HuH-7 (cell line): ENCODE data around the gene SH3PXD2B.

Experiments used
- DNase-seq: peaks from one replicate; pipeline ENCODE4 v3.0.0; 2011; ENCODE audit warnings: low spot score

SH3PXD2B gene

DNA sequence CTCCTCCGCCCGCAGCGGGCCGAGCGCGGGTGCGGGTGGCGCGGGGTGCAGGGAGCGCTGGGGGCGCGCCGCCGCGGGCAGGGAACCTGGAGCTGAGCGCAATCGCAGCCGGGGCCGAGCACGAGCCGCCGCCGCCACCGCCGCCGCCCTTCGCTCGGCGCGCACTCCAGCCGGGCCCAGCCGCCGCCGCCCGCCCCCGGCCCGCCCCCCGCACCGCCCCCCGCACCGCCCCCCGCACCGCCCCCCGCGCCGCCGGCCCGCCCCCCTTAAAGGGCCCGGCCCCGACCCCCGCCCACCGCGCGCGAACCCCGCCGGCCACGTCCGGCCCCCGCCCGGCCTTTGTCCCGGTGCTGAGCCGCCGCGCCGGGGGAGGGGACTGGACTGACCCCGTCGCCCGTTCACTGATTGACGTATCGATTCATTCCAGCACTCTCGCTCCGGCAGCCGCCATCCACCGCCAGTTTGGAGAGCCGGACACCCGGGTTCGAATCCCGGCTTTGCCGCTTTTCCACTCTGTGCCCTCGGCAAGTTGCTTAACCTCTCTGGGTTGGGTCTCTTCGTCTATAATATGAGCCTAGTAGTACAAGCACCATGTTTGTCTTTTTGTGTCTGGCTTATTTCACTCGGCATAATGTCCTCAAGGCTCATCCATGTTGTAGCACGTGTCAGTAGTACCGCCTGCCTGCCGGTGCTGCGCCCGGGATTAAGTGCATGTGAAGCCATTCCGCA lies at the start of gene SH3PXD2B:
Gene SH3PXD2B, minus strand, starts transcription at position 168 of the 729 bp plus-strand sequence. CDS start 173 bp downstream, outside the sequence.
- DNase-seq: peak; percentile 78

DNA sequence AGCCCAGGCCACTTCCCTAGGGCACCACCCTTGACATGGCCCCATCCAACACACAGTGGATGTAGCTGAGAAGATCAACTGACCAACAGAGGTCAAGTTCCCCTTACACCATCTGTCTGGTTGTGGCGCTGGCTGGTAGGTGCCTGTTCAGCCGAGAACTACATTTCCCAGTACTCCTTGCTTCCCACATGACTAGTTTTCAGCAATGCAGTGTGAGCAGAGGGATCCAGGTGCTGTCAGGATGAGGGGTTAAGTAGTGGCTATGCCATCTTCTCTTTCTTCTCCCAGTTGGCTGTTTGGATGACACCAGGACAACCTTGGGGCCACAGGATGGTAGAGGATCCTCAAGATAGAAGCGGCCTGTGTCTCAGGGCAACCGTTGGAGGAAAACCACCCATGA lies 48.6 kb upstream of the SH3PXD2B start:
- DNase-seq: peak; percentile 40

DNA sequence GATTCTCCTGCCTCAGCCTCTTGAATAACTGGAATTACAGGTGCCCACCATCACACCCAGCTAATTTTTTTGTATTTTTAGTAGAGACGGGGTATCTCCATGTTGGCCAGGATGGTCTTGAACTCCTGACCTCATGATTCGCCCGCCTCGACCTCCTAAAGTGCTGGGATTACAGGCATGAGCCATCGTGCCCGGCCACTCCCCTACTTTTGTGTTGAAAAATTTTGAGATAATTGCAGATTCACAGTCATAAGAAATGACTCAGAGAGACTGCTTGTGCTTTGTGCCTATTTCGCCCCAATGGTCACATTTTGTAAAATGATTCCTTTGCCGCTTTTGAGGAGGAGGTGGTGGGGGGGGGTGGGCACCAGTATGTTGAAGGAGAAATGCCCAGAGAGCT lies 48.1 kb upstream of the SH3PXD2B start:
- no peak for DNase-seq

DNA sequence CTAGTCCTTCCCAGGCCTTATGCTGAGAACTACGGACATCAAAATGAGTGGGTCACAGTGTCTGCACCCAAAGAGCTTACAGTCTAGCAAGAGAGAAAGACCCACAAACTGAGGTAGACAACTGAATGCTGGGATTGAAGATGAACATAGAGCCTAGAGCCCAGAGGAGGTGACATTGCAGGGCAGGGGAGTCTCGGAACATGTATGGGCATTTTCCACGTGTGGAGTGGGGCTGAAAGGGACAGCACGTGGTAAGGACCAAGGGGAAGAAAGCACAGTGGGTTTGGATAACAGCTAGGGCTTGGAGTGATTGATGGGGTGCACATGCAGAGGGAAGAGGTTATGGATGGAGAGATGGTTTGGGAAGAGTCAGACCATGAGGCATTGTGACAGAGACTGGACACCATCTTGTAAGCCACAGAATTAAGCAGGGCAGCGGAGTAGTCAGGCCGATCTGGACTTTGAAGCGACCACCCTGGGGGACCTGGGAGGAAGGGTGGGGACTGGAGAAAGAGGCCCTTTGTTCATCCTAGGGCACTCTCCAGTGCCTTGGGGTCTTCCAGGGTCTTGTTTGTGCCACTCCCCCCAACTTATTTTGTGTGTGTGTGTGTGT lies 47.5 kb upstream of the SH3PXD2B start:
- no peak for DNase-seq

- no peak for DNase-seq
Measured at GRCh38 chr5:172499287-172499686, 45.0 kb upstream of the SH3PXD2B start.

DNA sequence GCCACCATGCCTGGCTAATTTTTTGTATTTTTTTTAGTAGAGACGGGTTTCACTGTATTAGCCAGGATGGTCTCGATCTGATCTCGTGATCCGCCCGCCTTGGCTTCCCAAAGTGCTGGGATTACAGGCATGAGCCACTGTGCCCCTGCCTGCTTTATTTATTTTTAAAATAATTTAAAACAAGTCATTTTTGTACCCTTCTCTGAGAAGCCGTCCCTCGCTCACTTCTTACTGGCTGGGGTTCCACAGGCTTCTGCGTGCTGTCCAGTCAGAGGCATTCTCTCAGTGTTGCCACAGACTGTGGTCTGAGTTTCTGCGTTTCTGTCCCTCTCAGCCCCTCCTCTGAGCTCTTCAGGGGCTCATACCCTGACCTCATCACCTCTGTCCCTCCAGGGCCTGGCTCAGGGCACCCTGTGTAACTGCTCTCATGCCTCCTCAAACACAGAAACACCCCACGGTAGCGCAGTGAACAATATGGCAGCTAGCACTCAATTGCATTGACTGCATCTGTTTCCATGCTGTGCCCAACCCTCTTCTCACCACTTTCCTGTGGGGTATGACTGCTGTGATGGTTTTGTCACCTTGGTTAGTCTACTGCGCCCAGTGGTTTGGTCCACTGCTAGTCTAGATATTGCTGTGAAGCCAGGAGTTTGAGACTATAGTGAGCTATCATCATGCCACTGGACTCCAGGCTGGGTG lies 44.3 kb upstream of the SH3PXD2B start:
- DNase-seq: no peak

DNA sequence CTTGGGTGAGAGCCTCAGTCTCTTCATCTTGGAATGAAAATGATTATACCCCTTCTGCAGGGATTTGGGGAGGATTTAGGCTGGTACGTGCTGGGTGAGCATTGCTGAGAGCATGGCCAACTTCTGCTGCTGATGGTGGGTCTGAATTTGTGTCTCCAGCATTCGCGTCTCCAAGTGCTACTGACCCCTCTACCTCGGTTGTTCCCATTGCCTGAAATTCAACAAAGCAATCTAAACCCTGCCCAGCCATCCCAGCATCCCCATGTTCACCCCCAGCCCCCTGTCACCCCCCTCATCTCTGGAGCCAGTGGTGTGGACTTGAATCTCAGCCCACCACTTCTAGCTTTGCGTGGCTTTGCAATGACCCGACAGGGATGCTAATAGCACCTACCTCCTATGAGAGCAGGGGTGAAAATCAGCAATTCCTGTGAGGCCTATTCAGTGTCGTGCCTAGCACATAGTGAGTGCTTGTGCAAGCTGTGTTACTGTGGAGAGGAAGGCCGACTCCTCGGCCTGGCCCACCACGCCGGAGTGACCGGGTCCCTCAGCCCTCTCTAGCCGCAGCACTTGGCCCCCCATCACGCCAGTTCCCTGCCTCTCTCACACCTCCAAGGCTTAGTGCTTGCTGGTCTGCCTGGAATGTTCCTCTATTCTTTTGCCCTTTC lies 43.4 kb upstream of the SH3PXD2B start:
- DNase-seq: no peak

DNA sequence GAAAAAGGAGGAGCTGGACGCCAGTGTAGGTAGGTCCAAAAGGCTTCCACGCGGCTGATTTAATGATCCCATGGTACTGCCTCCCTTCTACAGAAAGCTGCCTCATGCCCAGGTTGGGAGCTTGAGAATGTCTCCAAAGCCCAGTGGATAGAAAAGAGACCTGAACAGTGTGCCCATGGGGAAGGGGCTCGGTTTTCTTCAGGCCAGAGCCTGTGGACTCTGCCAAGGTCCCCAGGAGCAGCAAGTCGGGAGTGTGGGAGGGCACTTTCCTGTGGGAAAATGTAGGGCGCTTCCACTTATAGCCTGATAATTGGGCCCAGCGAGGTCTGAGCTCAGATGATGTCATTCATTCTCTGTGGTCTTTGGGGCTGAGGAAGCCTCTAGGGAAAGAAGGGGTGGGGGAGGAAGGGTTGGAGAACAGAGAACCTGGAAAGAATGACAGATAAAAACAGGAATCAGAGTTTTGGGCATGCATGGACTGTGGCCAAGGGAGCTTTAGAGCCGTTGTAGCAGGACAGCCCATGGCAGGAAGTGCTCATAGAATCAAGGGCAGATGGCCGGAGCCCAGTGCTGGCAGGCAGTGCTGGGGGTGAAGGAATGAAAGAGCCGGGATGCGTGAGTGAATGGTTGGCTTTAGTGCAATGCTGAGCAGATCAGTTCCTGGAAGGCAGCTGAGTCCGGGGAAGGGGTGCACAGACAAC lies 42.5 kb upstream of the SH3PXD2B start:
- DNase-seq: no peak

DNA sequence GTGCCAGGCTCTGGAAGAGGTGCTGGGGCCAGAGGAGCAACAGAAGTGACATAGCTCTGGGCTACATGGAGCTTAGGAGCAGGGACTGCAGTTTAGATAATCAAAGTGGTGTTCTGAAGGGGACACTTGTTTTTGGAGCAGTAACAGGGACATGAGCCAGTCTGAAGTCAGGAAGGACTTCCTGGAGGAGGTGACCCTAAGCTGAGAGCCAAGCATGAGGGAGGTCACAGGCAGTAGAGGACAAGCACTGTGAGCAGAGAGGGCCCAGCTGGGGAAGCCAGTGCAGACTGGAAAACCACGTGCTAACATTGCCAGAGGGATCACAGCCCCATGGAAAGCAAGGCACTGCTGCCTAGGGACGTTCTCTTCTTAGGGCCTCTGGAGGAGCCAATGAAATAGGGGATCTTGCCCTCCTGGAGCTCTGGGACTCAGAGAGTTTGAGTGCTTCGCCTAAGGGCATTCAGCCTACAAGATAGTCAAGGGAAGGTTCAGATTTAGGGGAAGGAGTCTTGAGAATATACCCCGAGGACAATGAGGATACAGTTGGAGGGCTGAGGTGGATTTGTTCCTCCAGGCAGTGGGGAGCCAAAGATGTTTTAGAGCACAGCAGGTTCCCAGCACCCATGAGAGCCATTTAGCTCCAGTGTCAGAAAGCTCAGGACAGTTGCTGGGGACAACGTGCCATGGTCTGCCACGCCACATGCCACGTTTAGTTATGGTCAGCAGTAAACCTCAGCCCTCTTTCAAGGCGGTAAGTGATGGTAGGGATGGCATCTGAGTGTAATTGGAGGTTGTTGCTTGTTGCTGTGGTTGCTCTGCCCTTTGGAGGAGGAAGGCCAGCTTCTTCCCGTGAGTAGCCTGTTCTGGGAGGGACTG lies 40.5 kb upstream of the SH3PXD2B start:
- DNase-seq: no peak

- no peak for DNase-seq
Measured at GRCh38 chr5:172493906-172494305, 39.6 kb upstream of the SH3PXD2B start.

DNA sequence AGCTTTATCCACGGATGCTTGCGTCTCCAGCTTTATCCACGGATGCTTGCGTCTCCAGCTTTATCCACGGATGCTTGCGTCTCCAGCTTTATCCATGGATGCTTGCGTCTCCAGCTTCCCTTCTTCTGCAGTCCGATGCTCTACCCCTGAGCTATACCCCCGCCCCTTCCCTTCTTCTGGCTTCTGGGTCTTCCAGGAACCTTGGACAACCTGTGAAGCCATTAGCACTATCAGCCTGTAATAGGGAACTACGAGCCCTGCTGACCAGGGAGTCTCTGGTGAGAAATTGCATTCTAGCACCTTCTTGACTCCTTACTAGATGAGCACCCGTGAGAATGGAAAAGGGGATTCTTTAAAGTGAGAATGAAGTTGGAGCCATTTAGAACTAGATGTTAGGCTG lies 39.1 kb upstream of the SH3PXD2B start:
- DNase-seq: no peak

- no peak for DNase-seq
Measured at GRCh38 chr5:172493002-172493401, 38.7 kb upstream of the SH3PXD2B start.

GRCh38 chr5:172492097-172492840 lies 37.9 kb upstream of the SH3PXD2B start:
- no peak for DNase-seq

DNA sequence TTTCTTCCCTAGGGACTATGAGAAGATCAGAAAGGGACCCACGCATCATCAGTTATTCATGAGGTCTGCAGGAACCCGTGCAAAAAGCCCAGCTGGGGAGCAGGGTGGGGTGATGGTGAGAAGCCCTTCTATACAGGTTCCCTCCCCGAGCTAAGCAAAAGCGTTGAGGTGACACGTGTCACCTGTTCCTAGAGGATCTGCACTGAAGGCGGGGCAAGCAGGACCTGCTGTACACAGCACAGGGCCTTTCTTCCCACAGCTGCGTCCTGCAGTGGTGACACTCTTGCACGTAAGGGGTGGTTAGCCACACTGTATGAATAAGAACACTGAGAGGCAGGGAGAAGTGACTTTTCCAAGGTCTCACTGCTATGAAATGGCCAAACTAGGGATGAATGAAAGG lies 37.2 kb upstream of the SH3PXD2B start:
- no peak for DNase-seq

- DNase-seq: no peak
Measured at GRCh38 chr5:172490514-172491461, 36.5 kb upstream of the SH3PXD2B start.

DNA sequence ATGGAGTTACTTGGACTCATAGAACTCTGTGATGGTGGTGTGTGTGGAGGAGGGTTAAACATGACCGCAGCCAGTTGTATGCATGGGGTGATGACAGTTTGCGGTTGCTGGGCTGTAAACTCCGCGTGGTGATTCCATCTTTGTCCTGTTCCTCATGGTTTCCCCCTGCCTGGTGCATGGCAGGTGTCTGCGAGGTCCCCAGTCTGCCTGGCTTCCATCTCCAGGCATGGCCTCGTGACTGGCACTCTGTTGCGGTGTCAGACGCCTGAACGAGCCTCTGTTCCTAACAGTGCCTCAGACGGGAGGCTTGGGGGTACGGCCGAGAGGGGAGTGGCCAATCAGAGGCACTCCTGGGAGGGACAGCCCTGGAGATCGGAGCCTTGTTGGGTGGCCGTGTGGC lies 33.9 kb upstream of the SH3PXD2B start:
- no peak for DNase-seq

GRCh38 chr5:172487671-172488070 lies 33.3 kb upstream of the SH3PXD2B start:
- DNase-seq: no peak

DNA sequence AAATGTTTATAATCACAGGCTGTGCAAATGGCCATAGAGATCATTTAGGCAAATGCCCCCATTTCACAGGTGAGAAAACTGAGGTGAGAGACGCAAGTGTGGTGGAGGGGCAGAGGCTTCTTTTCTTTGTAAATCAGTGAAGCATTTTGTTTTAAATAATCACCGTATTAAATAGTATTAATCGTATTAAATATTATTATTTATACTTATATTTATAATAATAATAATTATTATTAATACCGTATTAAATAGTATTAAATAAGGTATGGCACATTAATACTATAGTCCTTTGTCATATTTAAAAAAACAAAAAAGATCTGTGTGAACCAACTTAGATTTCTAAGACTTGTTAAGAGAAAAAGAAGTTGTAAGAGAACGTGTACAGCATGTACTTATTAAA lies 32.6 kb upstream of the SH3PXD2B start:
- no peak for DNase-seq

- DNase-seq: no peak
Measured at GRCh38 chr5:172486451-172486850, 32.1 kb upstream of the SH3PXD2B start.
